Nephron progenitor cell (in vitro differentiated cells): Measurements from ENCODE around the gene INSIG1.

ENCODE experiments used
- DNase-seq: peaks from one replicate; pipeline ENCODE4 v3.0.0; 2021
- H3K27ac Mint-ChIP-seq: 2 replicates; pipeline ENCODE4 v1.8.0; 2021; ENCODE audit warnings: mild to moderate bottlenecking, moderate library complexity, mixed read lengths
- H3K27me3 Mint-ChIP-seq: 2 replicates; pipeline ENCODE4 v1.8.0; 2021; ENCODE audit warnings: mild to moderate bottlenecking, low read depth, mixed read lengths; ENCODE audit not compliant: poor library complexity
- H3K36me3 Mint-ChIP-seq: 2 replicates; pipeline ENCODE4 v1.8.0; 2021; ENCODE audit warnings: low read depth, mixed read lengths
- H3K4me1 Mint-ChIP-seq: 2 replicates; pipeline ENCODE4 v1.8.0; 2021; ENCODE audit warnings: mixed read lengths
- H3K4me3 Mint-ChIP-seq: 2 replicates; pipeline ENCODE4 v1.8.0; 2021; ENCODE audit warnings: mild to moderate bottlenecking, moderate library complexity, mixed read lengths
- H3K9me3 Mint-ChIP-seq: 2 replicates; pipeline ENCODE4 v1.8.0; 2021; ENCODE audit warnings: mild to moderate bottlenecking, moderate library complexity, mixed read lengths
- CTCF ChIP-seq: fragments of 200-600 bp; sonication (generic); IDR thresholded peaks from 2 replicates; pipeline ENCODE4 v1.5.0; 2021; ENCODE audit warnings: antibody characterized with exemption

The INSIG1 gene

GRCh38 chr7:155309021-155309338 is 11.3 kb downstream of the INSIG1 start:
- no peak overlapping the region for H3K27ac Mint-ChIP-seq
- H3K36me3 Mint-ChIP-seq, result peaks cover 57% of the 10 kb centered on the region
- no peak for DNase-seq
- H3K9me3 Mint-ChIP-seq, result no peaks in the 10 kb centered on the region
- H3K27me3 Mint-ChIP-seq, result no peaks in the 10 kb centered on the region
- no peak for TF ChIP-seq CTCF
- peaks cover 15% of the 10 kb centered on the region for H3K4me1 Mint-ChIP-seq
- H3K4me3 Mint-ChIP-seq, result no peak overlapping the region

DNA sequence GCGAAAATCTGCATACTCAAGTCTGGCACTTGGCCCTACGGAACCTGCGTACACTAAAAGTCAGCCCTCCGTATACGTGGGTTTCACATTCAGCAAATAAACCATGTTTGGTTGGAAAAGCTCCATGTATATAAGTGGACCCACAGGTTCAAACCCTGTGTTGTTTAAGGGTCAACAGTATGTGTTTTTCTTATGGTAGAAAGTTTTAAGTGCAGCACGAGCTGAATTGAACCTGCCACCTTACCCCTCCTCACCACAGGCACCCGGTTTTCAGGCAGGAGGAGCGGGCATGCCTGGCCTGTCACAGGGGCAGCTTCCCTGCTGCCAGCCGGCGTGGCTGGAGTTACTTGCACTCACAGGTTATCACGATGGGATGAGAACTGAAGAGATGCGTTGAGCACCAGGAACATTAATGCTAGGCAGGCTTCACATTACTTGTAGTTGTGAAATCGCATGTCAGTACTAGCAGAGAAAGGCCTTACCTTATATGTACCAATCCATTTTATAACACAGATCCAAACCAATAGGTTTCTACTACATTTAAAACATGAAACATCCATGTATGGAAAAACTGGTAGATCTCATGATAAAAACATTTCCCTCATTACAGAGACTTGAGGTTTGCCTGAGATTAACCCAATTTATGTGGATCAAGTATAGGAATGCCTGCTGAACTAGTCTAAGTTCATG is 12.9 kb downstream of the INSIG1 start:
- no peak for DNase-seq
- TF ChIP-seq CTCF, result no peak
- Mint-ChIP-seq H3K27me3 (no peaks in the 10 kb centered on the region), H3K36me3 (peaks cover 41% of the 10 kb centered on the region), H3K27ac (no peak overlapping the region), H3K9me3 (no peaks in the 10 kb centered on the region), H3K4me1 (peaks cover 11% of the 10 kb centered on the region), H3K4me3 (no peak overlapping the region)

DNA sequence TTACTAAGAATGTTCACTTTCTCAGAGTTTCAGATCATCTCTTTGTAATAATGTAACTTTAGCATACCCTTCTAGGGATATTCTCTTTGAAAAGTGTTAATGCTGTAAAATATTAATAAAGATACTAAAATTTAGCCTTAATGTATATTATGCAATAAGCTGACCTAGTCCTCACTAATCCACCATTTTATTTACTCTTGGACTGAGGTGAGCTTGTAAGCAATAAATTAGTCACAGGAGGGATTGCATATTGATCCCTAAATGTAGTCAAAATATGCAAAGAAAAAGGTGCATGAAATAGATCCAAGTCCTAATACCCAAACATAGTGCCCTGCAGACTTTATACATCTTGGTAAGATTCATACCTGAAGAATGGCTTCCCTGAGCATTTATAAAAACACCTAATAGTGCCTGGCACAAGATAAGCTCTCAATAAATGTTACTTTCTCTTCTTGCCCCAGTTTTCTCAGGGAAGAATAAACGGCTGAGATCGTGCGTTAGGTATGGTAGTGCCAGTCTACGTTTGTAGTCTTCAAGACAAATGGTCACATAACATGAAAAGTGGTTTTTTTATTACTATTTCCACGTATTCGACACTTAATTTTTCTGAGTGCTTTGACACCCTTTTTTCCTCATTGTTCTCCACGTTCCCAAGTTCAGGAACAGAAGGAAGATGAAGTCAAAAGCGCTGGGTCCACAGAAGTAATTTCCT is 14.3 kb downstream of the INSIG1 start:
- Mint-ChIP-seq H3K4me3 (no peak overlapping the region), H3K4me1 (peaks cover 15% of the 10 kb centered on the region), H3K36me3 (peaks cover 32% of the 10 kb centered on the region), H3K9me3 (no peaks in the 10 kb centered on the region), H3K27me3 (no peaks in the 10 kb centered on the region), H3K27ac (peak overlapping the region; percentile 48)
- DNase-seq, result no peak
- TF ChIP-seq CTCF, result no peak

- no peak overlapping the region for H3K4me3 Mint-ChIP-seq
- no peak for TF ChIP-seq CTCF
- H3K9me3 Mint-ChIP-seq, result no peaks in the 10 kb centered on the region
- peak overlapping the region; percentile 44 for H3K27ac Mint-ChIP-seq
- no peaks in the 10 kb centered on the region for H3K27me3 Mint-ChIP-seq
- DNase-seq, result no peak
- H3K4me1 Mint-ChIP-seq, result peaks cover 13% of the 10 kb centered on the region
- peaks cover 27% of the 10 kb centered on the region for H3K36me3 Mint-ChIP-seq
Measured at GRCh38 chr7:155312633-155313032, 15.0 kb downstream of the INSIG1 start.

GRCh38 chr7:155313096-155313495 is 15.4 kb downstream of the INSIG1 start:
- Mint-ChIP-seq H3K9me3 (no peaks in the 10 kb centered on the region), H3K27ac (peak overlapping the region; percentile 68), H3K4me1 (peaks cover 13% of the 10 kb centered on the region), H3K27me3 (no peaks in the 10 kb centered on the region), H3K36me3 (peaks cover 22% of the 10 kb centered on the region), H3K4me3 (no peak overlapping the region)
- DNase-seq, result no peak
- no peak for TF ChIP-seq CTCF

DNA sequence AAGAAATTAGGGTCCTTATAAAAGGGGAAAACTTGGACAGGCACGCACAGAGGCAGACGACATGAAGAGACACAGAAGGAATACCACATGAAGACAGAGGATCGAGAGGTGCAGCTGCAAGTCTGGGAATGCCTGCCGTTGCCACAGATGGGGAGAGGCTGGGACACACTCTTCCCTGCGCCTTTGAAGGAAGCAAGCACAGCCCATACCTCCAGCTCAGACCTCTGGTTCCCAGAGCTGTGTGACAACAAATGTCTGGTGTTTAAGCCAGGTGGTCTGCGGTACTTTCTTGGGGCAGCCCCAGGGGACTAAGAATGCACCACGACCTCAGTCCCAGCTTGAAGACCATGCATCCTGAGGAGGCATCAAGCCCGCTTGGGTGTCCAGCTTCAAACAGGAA is 18.3 kb downstream of the INSIG1 start:
- Mint-ChIP-seq H3K4me1 (peaks cover 13% of the 10 kb centered on the region), H3K9me3 (no peaks in the 10 kb centered on the region), H3K4me3 (no peak overlapping the region), H3K36me3 (no peaks in the 10 kb centered on the region), H3K27ac (no peak overlapping the region), H3K27me3 (peaks cover 7% of the 10 kb centered on the region)
- TF ChIP-seq CTCF, result no peak
- no peak for DNase-seq
